ENCODE measurements around the gene LRRC31.

- TF ChIP-seq NFRKB (IDR thresholded peaks at IDR 0.05), result no peak
- TF ChIP-seq SUZ12 (IDR thresholded peaks at IDR 0.05), result no peak
- no peak for TF ChIP-seq CTBP1 (IDR thresholded peaks at IDR 0.05; ENCODE audit: borderline replicate concordance)
- TF ChIP-seq TARDBP (IDR thresholded peaks at IDR 0.05), result no peak
- no peak for TF ChIP-seq FOXA1 (IDR thresholded peaks at IDR 0.05)
- no peak for TF ChIP-seq SP1 (IDR thresholded peaks at IDR 0.05)
Observed at GRCh38 chr3:169822983-169823382, 46.8 kb downstream of the LRRC31 start.

All from HEK293T (cell line).